ENCODE results near the gene RARRES2.
"Not testable (repeated sequence)": the region's sequence is repeated elsewhere in the genome, so short reads cannot be mapped to it uniquely, and the experiment has no call there.

The RARRES2 gene

DNA sequence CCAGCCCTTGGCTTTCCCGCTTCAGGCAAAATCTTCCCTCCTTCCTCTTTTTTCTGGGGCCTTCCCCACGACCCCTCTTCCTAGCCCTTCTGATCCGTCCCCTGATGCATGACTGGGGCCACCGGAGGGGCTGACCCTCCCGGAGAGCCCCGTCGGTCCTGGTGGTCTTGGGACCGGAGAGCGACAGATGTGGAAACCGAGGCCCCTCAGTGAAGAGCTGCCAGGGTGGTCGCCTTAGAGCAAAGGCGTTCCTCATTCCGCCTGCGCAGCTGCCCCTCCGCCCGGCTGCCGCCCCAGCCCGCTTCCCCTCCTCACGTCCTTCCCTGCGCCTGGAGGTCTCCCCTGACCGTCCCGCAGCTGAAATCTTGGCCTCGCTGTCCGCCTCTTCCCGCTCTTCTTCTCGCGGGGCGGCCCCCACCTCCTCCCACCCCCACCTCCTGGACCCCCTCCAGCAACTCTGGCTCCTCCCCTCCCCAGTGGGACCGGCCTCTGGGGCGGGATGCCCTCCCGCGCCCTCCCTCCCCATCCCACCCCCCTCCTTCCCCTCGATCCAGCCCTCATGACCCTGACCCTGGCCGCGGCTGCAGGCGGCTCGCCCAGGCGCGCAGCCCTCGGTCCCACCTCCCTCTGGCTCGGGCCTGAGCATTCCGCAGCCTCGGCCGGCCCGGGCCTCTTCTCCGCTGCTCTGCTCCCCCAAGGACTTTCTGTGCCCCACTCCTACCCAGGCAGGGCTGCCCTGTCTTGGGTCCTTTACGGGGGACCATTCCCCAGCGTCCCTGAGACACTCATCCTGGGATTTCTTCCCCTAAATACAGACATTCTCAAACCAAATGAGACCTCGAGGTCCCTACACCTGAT, at the start of gene RARRES2:
TSS of gene RARRES2 (minus strand) at position 367 of the 858 bp plus-strand sequence. CDS start 1,020 bp downstream, outside the sequence.
- no peak for DNase-seq

DNA sequence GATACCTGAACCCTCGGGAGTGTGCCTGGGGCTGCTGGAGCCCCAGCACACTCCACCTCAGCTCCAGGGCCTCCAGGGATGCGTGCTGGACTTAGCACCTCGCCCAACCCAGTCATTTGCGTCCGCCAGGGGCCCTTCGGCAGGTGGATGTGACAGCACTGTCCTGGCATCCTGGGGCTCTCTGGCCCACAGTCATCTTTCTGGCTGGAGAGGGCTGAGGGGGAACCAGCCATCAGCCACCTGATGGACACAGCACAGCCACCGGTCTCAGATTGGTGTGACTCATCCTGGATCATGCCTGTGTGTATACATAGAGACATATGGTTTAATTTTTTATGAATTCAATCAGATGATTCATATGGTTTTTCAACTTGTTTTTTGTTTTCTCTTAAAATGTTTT, 48.8 kb upstream of the RARRES2 start:
- DNase-seq: no peak

- no peak for DNase-seq
These were observed 48.0 kb upstream of the RARRES2 start for GRCh38 chr7:150389532-150389816.

GRCh38 chr7:150388709-150389531, 47.5 kb upstream of the RARRES2 start:
- DNase-seq: no peak

DNA sequence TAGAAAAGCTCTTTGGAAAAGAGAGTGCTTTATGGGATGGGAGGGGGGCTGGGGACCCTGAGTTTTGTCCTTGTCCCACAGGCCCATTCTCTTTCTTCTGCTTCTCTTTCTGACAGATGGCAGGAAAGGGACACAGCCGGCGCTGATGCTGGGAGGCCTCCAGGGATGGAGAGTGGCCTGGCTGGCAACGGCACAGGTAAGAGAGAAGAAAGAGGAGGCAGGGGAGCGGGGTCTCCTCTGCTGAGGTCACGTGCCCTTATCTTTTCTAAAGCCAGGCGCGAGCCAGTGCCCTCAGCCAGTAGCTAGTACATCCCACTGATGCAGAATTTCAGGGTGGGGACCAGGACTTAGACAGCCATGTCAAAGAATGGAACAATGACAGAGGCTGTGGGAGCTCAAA, 46.9 kb upstream of the RARRES2 start:
- no peak for DNase-seq

DNA sequence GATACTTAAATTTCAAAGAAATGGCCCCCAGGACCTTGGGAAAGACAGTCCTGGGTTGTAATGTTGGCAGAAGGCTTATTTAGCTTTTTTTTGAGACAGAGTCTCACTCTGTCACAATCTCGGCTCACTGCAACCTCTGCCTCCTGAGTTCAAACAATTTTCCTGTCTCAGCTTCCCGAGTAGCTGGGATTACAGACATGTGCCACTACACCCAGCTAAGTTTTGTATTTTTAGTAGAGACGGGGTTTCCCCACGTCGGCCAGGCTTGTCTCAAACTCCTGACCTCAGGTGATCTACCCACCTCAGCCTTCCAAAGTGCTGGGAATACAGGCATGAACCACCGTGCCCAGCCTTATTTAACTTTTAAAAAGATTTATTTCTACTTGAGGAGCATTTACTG, 44.5 kb upstream of the RARRES2 start:
- DNase-seq: not testable (repeated sequence)

- DNase-seq: no peak
These were observed 43.9 kb upstream of the RARRES2 start for GRCh38 chr7:150385302-150385723.

GRCh38 chr7:150384406-150385301, 43.2 kb upstream of the RARRES2 start:
- DNase-seq: no peak

DNA sequence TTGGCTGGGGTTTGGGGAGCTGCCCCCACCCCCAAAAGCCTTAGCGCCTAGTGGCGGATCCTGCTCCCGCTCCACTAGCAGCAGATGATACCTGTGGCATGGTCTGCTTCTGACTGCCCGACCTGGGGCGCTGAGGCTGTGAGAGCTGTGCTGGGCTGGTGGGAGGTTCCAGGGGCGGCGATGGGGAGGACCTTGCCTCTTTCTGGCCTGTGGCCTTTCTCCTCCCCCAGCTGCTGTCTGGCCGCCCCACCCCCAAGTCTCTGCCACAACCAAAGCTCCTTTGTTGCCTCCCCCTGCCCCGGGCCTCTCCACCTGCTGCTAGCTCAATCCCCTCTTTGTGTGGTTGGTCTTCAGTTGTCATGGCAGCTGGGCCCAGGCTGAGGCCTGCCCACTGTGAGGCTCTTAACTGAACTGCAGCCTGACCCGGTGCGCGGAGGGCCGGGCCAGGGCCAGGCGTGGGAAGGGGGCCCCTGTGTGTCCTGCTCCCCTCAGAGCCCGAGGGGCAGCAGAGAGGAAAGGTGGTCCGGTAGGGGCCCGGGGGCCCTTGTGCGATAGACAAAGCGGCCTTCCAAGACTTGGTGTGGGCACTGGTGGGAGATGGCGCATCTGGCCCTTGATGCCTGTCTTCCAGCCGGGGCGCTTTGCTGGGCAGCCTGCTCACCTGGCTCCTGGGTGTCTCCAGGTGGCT, 42.4 kb upstream of the RARRES2 start:
- DNase-seq: peak; percentile 69

DNA sequence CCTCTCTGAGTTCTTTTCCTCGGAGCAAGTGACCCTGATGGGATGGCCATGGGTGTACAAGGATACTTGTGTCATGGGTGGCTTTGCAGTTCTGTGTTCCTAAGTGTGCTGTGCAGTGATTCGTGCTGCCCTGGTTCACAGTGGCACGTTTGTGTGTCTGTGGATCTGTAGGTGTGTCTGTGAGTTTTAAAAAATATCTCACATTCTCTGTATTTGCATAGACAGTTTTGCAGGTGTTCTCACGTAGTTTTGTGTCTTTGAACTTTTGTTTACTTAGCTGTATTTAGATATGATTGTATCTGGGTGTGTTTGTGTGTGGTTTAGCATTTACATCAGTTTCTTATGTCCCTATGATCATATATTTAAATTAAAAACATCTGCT, 41.4 kb upstream of the RARRES2 start:
- DNase-seq: no peak

DNA sequence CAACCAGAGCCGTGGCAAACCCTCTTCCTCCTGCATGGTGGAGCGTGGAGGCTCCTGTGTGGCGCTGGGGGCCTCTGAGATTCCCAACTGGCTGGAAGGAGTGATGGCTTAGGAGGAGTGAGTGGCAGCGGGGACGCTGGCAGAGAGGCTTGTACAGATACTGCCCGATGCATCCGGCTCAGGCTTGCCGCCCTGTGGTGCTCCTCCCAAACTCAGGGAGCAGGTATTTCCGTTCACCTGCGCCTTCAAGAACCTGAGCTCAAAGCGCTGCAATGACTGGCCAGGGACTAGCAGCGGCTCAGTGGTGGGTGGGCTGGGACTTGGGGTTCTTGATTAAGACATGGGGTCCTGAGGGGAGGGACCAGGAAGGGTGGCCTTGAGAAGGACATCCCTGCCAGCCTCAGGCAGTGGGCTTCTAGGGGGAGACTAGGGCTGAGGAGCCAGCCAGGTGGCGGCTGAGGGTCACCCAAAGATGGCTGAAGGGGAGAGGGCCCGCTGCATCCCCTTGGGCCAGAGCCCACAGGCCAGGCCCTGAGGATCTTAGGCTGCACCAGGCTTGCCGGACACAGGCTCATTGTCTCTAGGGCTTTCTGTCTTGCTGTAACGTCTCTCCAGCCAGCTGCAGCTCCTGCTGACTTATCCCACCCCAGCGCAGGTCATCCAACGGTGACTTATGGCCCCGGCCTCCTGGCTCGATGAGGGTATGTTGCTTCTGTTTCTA, 40.9 kb upstream of the RARRES2 start:
- DNase-seq: no peak

DNA sequence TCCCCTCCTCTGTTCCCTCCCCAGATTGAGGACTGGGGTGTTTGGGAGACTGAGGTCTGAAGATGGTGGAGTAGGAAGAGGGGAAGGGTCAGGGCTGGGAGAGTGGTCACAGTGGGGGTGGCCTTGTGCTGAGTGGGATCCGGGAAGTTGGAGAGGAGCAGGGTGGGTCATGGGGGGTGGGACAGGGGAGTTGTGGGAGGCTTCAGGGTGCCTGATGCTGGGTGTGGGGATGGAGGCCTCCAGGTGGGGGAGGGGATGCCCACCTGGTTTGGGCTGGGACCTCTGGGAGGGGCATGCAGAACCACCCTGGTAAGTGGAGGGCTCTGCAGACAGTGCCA, 40.3 kb upstream of the RARRES2 start:
- no peak for DNase-seq

- no peak for DNase-seq
These were observed 39.7 kb upstream of the RARRES2 start for GRCh38 chr7:150381096-150381495.

DNA sequence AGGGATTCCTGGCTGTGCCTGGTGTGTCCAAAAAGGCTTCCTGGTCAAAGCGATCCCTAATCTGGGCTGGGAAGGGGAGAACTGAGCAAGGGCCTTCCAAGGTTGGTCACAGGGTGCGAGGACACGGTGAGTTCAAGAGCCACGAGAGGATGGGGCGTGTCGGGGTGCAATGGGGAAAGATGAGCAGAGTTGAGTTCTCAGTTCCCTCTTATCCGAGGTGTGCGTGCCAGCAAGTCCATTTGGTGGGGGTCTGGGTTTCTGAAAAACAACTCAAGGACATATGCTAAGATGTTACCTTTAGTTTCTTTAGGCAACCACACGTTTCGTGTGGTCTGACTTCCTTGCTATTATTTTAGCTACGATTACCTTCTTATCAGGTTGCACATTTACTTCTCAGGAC, 39.0 kb upstream of the RARRES2 start:
- DNase-seq: no peak

DNA sequence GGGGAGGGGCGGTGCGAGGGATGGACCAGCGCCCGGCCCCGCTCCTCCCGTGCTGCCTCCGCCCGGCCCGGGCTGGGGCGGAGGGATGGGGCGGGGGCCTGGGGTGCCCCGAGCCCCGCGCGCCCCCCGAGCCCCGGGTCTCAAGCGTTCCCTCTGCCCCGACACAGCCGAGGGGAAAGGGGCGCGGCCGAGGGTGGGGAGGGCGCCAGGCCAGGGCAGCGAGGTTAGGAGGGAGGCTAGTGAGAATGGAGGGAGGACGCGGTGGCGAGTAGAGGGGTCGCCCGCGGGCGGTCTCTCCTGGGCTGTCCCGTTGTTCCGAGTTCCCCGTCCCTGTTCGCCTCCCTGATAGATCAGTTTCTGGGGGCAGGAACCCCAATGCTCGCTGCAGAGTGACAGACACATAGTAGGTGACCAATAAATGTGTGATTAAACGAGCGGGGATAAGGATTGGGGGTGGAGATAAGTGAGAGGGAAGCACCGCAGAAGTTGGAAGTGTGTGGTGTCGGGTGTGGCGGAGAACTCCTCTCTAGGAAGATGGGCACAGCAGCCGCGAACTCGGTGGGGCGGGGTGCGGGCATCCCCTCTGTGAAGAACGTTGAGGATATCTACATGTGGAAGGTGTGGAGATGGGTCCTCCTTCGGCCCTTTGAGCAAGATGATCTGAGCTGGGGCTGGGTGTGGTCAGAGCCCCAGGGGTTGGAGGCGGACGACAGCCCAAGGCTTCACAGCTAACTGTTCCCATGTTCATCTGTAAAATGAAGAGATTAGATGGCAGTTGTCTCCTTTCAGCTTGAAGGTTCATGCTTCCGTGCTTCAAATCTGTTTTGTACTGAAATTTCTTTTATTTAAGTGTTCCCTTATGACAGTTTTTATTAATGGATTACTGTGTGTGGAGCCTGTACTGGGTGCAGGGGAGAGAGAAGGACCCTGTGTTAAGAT, 38.3 kb upstream of the RARRES2 start:
- DNase-seq: peak; percentile 24

DNA sequence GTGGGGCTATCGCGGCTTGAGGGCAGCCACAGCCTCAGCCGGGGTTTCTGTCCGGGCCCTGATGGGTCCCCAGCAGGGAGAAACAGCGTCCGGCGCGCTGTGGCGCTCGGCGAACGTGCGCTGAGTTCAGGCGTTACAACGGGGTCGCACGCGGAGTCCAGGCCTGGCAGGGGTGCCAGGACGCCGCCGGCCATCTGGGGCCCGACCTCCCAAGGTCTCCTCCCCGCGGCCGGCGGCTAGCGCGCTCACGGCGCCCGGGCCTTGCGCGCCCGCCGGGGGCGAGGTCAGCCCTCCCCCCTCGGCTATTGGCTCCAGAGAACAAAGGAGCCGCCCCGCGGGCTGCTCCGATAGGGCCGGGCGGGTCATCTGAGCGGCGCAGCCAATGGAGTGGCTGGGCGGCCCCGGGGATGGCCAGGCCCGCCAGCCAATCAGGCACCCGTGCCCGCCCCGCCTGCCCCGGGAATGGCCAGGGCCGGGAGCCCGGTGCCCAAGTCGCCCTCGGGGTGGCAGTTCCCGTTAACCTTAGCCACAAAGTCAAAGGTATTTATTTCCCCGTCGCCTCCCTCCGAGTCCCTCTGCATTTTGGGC, 37.5 kb upstream of the RARRES2 start, which contains the start of gene ZNF775:
TSS of gene ZNF775 (plus strand) at position 478 of the 588 bp plus-strand sequence. CDS start 9,141 bp downstream, outside the sequence.
- peak; percentile 86 for DNase-seq

DNA sequence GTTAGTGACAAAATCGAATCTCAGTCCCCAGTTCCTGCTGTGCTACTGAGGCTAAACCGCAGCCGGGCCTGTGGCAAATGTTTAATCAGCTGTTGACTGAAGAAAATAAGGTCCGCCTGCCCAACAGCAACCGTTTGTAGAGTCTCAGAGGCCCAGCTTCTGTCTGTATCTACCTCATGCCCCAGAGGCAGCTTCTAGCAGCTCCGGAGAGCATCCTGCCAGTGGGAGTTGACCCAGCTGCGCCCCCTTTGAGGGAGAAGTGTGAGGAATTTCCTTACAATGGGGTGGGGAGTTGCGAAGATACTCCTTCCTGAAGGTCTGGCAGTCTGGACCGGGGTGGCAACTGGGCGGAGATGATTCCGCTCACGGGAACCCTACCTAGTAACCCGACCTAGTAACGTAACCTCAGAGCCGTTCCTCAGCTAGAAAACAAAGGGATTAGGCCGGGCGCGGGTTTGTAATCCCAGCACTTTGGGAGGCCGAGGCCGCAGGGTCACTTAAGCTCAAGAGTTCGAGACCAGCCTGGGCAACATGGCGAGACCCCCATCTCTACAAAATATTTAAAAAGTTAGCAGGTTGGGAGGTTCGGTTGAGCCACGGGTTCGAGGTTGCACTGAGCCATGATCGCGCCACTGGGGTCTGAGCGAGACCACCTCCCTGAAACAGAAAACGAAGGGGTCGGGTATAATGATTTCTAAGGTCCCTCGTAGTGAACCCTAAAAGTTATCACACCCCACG, 36.9 kb upstream of the RARRES2 start:
- DNase-seq: peak; percentile 29

DNA sequence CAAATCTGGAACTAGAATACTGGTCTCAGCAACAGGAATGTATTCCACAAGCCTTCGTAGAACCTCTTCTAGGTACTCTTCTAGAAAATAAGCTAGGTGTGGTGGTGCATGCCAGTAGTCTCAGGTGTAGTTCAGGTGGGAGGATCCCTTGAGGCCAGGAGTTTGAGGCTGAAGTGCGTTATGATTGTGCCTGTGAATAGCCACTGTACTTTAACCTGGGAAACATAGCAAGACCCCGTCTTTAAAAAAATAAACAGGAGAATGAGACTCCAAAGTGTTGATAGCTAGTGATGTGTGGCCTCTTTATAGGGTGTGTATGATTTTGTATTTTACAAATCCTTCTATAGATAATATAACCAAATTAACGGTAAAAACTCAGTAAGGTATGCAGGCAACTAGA, 36.2 kb upstream of the RARRES2 start:
- no peak for DNase-seq

DNA sequence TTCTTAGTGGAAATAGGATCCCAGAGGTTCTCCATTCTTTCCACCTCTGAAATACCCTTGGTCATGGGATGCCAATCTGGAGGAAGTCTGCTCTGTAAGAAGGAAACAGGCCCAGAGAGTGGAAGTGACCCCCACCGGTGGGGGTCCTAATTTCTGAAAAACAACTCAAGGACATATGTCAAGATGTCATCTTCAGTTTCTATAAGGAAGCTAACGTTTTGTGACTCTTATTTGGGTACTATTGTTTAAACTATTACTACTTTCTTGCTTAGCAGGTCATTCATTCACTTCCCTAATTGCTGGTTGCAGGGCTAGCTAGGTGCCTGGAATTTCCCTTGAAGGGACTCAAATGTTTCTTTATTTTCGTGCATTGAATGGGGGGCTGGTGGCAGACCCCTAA, 35.8 kb upstream of the RARRES2 start:
- no peak for DNase-seq

DNA sequence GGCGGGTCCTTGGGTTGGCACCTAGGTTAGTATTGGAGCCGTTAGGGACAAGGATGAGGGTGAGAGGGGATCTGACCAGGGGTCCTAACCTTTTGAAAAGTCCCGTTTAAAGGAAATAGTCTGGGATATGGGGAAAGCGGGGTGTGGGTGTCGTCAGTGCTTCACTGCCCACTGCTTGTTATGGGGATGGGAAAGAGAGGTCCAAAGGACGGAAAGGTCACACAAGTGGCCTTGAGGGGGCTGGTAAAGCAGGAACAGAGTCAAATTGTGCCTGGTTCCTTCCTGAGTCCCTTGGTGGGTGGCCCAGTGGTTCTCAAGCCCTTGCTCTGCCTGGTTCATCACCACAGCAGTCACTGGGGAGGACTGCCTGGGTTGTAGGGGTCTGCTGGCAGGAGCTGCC, 35.1 kb upstream of the RARRES2 start:
- DNase-seq: no peak
